Measurements from ENCODE around the gene CNN1. TPM values are rescaled to one million over a fixed set of nuclear protein-coding genes. Genes with fewer than 3 reads are reported as not detected.

The CNN1 gene
- total RNA-seq, 2 donors from 2014 or later: 10.9 to 15.2 TPM

- ATAC-seq: no peak
- Histone ChIP-seq H3K36me3 (replicated peaks in 1 of 2; ENCODE audit: insufficient read depth in 1 of 2, low read depth in 2 of 2) (no peaks in the 10 kb centered on the region), H3K4me1 (peaks cover 13% of the 10 kb centered on the region), H3K9me3 (no peaks in the 10 kb centered on the region), H3K27ac (peak overlapping the region; percentile 80 to 99 (median 92)), H3K27me3 (no peaks in the 10 kb centered on the region), H3K4me3 (peak overlapping the region in 1 of 2 donors; percentile 91)
- intact Hi-C loops (cut with DNase I): no loop called here
- DNase-seq: no peak
- TF ChIP-seq CTCF (IDR thresholded peaks at IDR 0.05) (no peak), POLR2A (IDR thresholded peaks at IDR 0.05) (no peak)
- 40 to 48% methylated on average over 7 of the region's 7 CpGs for WGBS, 2 donors
Observed at GRCh38 chr19:11504502-11505031, 34.1 kb upstream of the CNN1 start.

GRCh38 chr19:11505032-11505503 is 33.6 kb upstream of the CNN1 start:
- H3K27ac ChIP-seq: peak overlapping the region; percentile 80 to 99 (median 92)
- DNase-seq: peak; percentile 98 to 99 (median 98)
- 1 to 7% methylated on average over 2 to 15 of the region's 33 CpGs for WGBS, 2 donors
- ATAC-seq: peak; percentile 95
- TF ChIP-seq CTCF (IDR thresholded peaks at IDR 0.05) (no peak), POLR2A (IDR thresholded peaks at IDR 0.05) (no peak)
- no peaks in the 10 kb centered on the region for H3K27me3 ChIP-seq
- peaks cover 13% of the 10 kb centered on the region for H3K4me1 ChIP-seq
- intact Hi-C loops (cut with DNase I): no loop called here
- H3K9me3 ChIP-seq: no peaks in the 10 kb centered on the region
- H3K4me3 ChIP-seq: peak overlapping the region; percentile 85 to 91
- no peaks in the 10 kb centered on the region for H3K36me3 ChIP-seq (replicated peaks in 1 of 2; ENCODE audit: insufficient read depth in 1 of 2, low read depth in 2 of 2)

- 0% methylated on average over 17 to 28 of the region's 65 CpGs for WGBS, 2 donors
- Histone ChIP-seq H3K4me1 (peaks cover 13% of the 10 kb centered on the region), H3K27ac (peak within 1 kb of the TSS; percentile 80 to 99 (median 92)), H3K9me3 (no peaks in the 10 kb centered on the region), H3K4me3 (peak within 1 kb of the TSS; percentile 85 to 91), H3K36me3 (replicated peaks in 1 of 2; ENCODE audit: insufficient read depth in 1 of 2, low read depth in 2 of 2) (no peaks in the 10 kb centered on the region), H3K27me3 (no peaks in the 10 kb centered on the region)
- intact Hi-C loops (cut with DNase I): no loop called here
- DNase-seq (peak; percentile 92 to 95 (median 94)), ATAC-seq (peak; percentile 81)
- no peak for TF ChIP-seq CTCF (IDR thresholded peaks at IDR 0.05)
- TF ChIP-seq POLR2A (IDR thresholded peaks at IDR 0.05): peak; percentile 38 to 55 (median 41)
Observed at GRCh38 chr19:11505504-11506100, 33.0 kb upstream of the CNN1 start, which contains the start of gene ZNF653. ZNF653 (minus strand) TSS chr19:11505839; CDS start chr19:11505786, 53 bp downstream.

GRCh38 chr19:11506101-11506555 is 32.5 kb upstream of the CNN1 start:
- intact Hi-C loops (cut with DNase I): no loop called here
- no peak for DNase-seq
- Histone ChIP-seq H3K27me3 (no peaks in the 10 kb centered on the region), H3K36me3 (replicated peaks in 1 of 2; ENCODE audit: insufficient read depth in 1 of 2, low read depth in 2 of 2) (peaks cover 0 to 2% of the 10 kb centered on the region in 2 donors), H3K4me1 (peaks cover 13% of the 10 kb centered on the region), H3K4me3 (peak overlapping the region; percentile 85 to 91), H3K27ac (peak overlapping the region in 3 of 4 donors; percentile 87 to 99 (median 97)), H3K9me3 (no peaks in the 10 kb centered on the region)
- peak; percentile 26 for ATAC-seq
- TF ChIP-seq POLR2A (IDR thresholded peaks at IDR 0.05): no peak
- TF ChIP-seq CTCF (IDR thresholded peaks at IDR 0.05): no peak
- WGBS, 2 donors: 20 to 70% methylated on average over 4 to 20 of the region's 20 CpGs

All from body of pancreas (tissue), 4 donors.